ENCODE results near the gene SLAIN1. TPM values are rescaled to one million over a fixed set of nuclear protein-coding genes. Genes with fewer than 3 reads are reported as not detected.

The SLAIN1 gene
- total and polyA plus RNA-seq, 2 of the 13 experiments (the other 11 are each of a cell fraction or from before 2014, with no cell fraction given) = 1.2 to 4.5 TPM

DNA sequence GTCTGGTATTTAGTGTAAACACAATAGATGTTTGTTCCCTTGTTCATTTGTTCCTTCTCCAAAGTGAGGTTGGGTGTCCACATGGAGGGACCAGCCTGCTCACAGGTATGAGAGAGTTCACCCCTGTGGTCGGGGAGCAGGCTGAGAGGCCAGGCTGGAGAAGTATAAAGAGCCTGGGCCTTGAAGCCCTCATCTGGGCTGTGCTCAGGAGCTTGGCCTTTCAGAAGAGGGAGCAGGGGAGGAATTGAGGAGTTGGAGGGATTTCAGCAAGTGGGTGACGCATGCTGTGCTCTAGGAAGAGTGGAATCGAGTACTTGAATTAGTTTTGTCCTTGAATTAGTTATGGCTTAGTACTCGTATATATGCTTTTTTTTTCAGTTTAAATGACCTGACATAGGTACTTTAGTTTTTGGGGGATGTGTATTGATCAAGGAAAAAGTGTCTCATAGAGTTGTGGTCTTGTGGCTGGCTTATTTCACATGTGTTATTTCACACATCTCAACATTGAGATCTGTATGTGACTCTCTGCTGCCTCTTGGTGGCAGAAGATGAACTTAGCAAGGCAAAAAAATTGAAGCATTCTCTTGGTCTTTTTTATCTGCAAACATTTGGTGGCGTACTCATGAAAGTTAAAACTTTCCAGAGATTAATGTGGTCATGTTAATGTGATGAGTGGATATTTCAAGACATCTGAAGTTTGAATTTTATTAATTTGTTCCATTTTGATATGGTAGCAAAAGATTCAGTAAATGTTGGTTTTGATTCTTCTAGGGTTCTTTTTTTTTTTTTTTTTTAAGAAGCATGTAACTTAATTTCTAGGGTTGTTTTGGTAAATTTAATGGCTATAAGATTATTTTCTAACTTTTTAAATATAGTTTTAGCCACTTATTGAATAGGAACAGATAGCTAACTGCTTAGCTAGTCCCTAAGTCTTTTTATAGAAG, 54.3 kb downstream of the SLAIN1 start (continued):
- no peak for TF ChIP-seq NFKBIZ (CRISPR knock-in tag; IDR thresholded peaks at IDR 0.05)

DNA sequence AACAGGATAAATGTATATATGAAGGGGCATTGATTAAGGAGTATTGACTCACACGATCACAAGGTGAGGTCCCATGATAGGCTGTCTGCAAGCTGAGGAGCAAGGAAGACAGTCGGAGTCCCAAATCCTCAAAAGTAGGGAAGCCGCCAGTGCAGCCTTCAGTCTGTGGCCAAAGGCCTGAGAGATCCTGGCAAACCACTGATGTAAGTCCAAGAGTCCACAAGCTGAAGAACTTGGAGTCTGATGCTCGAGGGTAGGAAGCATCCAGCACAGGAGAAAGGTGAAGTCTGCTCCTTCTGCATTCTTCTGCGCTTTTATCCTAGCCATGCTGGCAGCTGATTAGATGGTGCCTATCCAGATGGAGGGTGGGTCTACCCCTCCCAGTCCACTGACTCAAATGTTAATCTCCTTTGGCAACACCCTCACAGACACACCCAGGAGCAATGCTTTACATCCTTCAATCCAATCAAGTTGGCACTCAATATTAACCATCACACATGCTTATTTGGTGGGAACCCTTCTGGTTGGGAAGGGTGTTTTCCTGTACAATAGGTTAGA, 55.1 kb downstream of the SLAIN1 start:
- Histone ChIP-seq H3K4me3 (replicated peaks in 1 of 3; ENCODE audit: insufficient read depth in 1 of 3, low read depth in 2 of 3, low read length in 3 of 3) (no peak overlapping the region), H3K4me1 (ENCODE audit: insufficient read depth, low read length) (no peaks in the 10 kb centered on the region), H2AFZ (ENCODE audit: low read length) (no peak overlapping the region), H4K20me1 (ENCODE audit: insufficient read depth, low read length) (no peaks in the 10 kb centered on the region), H3K27ac (ENCODE audit: extremely low read length, insufficient read depth, low read length) (no peak overlapping the region), H3K9me3 (ENCODE audit: low read length) (no peaks in the 10 kb centered on the region), H3K9ac (ENCODE audit: insufficient read depth, low read depth, low read length) (no peak overlapping the region), H3K36me3 (replicated peaks in 1 of 2; ENCODE audit: control insufficient read depth in 1 of 2, insufficient read depth in 2 of 2, low read length in 2 of 2) (no peaks in the 10 kb centered on the region), H3K79me2 (ENCODE audit: insufficient read depth, low read length) (no peaks in the 10 kb centered on the region), H3K27me3 (ENCODE audit: control insufficient read depth in 1 of 2, insufficient read depth in 2 of 2, low read length in 2 of 2) (no peaks in the 10 kb centered on the region), H3K4me2 (ENCODE audit: low read depth, low read length) (no peak overlapping the region)
- in situ Hi-C loops (cut with HindIII; ENCODE audit: extremely low pct_ligation_motif_present, low pct_unique_long_range_greater_than_20kb) (loop anchor here (5.0 kb wide), 1 partner anchor 160 kb away; no protein-coding TSS in a partner anchor), intact Hi-C loops (cut with micrococcal nuclease; ENCODE audit: unreplicated experiment) (loop anchor here (1.0 kb wide), 2 partner anchors 26 to 159 kb away; no protein-coding TSS in a partner anchor)
- WGBS (ENCODE audit: low lambda C conversion rate) = 63% methylated on average over 4 of the region's 5 CpGs
- POLR2A ChIA-PET = no interaction called here
- CTCF ChIA-PET (ENCODE audit: low intra/inter-chr PET ratio, low total read pairs) = interaction anchor here (2.6 kb wide), 1 partner anchor 160 kb away, joined by 21 read pairs; no protein-coding TSS in a partner anchor
- BruUV-seq (replicated peaks) = no TSS peak
- FAIRE-seq = no peak
- ATAC-seq = no peak
- DNase-seq (ENCODE audit: low spot score) = no peak
- TF ChIP-seq, protein P1, sequence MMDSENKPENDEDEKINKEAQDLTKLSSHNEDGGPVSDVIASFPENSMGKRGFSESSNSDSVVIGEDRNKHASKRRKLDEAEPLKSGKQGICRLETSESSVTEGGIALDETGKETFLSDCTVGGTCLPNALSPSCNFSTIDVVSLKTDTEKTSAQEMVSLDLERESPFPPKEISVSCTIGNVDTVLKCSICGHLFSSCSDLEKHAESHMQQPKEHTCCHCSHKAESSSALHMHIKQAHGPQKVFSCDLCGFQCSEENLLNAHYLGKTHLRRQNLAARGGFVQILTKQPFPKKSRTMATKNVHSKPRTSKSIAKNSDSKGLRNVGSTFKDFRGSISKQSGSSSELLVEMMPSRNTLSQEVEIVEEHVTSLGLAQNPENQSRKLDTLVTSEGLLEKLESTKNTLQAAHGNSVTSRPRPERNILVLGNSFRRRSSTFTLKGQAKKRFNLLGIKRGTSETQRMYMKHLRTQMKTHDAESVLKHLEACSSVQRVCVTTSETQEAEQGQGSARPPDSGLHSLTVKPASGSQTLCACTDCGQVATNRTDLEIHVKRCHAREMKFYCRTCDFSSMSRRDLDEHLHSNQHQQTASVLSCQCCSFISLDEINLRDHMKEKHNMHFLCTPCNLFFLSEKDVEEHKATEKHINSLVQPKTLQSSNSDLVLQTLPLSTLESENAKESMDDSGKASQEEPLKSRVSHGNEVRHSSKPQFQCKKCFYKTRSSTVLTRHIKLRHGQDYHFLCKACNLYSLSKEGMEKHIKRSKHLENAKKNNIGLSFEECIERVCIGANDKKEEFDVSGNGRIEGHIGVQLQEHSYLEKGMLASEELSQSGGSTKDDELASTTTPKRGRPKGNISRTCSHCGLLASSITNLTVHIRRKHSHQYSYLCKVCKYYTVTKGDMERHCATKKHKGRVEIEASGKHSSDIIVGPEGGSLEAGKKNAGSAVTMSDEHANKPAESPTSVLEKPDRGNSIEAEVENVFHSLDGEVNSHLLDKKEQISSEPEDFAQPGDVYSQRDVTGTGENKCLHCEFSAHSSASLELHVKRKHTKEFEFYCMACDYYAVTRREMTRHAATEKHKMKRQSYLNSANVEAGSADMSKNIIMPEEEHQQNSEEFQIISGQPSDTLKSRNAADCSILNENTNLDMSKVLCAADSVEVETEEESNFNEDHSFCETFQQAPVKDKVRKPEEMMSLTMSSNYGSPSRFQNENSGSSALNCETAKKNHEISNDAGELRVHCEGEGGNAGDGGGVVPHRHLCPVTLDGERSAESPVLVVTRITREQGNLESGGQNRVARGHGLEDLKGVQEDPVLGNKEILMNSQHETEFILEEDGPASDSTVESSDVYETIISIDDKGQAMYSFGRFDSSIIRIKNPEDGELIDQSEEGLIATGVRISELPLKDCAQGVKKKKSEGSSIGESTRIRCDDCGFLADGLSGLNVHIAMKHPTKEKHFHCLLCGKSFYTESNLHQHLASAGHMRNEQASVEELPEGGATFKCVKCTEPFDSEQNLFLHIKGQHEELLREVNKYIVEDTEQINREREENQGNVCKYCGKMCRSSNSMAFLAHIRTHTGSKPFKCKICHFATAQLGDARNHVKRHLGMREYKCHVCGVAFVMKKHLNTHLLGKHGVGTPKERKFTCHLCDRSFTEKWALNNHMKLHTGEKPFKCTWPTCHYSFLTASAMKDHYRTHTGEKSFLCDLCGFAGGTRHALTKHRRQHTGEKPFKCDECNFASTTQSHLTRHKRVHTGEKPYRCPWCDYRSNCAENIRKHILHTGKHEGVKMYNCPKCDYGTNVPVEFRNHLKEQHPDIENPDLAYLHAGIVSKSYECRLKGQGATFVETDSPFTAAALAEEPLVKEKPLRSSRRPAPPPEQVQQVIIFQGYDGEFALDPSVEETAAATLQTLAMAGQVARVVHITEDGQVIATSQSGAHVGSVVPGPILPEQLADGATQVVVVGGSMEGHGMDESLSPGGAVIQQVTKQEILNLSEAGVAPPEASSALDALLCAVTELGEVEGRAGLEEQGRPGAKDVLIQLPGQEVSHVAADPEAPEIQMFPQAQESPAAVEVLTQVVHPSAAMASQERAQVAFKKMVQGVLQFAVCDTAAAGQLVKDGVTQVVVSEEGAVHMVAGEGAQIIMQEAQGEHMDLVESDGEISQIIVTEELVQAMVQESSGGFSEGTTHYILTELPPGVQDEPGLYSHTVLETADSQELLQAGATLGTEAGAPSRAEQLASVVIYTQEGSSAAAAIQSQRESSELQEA (CRISPR knock-in tag; IDR thresholded peaks at IDR 0.05; ENCODE audit: not compliant biosample characterization) = no peak
- no peak for TF ChIP-seq ZNF281 (CRISPR knock-in tag; IDR thresholded peaks at IDR 0.05; ENCODE audit: borderline replicate concordance)
- no peak for TF ChIP-seq GMEB2 (CRISPR knock-in tag; IDR thresholded peaks at IDR 0.05; ENCODE audit: low read depth)
- TF ChIP-seq ZNF136 (CRISPR knock-in tag; IDR thresholded peaks at IDR 0.05; ENCODE audit: low read depth) = no peak
- no peak for TF ChIP-seq ZNF430 (CRISPR knock-in tag; IDR thresholded peaks at IDR 0.05)
- no peak for TF ChIP-seq SAP130 (CRISPR knock-in tag; IDR thresholded peaks at IDR 0.05; ENCODE audit: low read depth)

Measured in HepG2 (cell line).